ENCODE measurements around the gene KCNMB2.
A peak's percentile ranks its signal among the peaks of the same experiment; 100 is the strongest.
"Not testable (repeated sequence)": the region's sequence is repeated elsewhere in the genome, so short reads cannot be mapped to it uniquely, and the experiment has no call there.

The KCNMB2 gene

GRCh38 chr3:178703268-178703975, 167.2 kb downstream of the KCNMB2 start:
- peak; percentile 81 to 83 for DNase-seq (ENCODE audit: low read depth in 2 of 2)

- peak; percentile 61 to 62 for DNase-seq (ENCODE audit: low read depth in 2 of 2)
Observed at GRCh38 chr3:178705925-178706324, 169.7 kb downstream of the KCNMB2 start.

- DNase-seq (ENCODE audit: low read depth in 2 of 2): no peak
Observed at GRCh38 chr3:178706411-178706810, 170.2 kb downstream of the KCNMB2 start.

- no peak for DNase-seq (ENCODE audit: low read depth in 2 of 2)
Observed at GRCh38 chr3:178707311-178708031, 171.2 kb downstream of the KCNMB2 start.

GRCh38 chr3:178709051-178709450, 172.8 kb downstream of the KCNMB2 start:
- DNase-seq (ENCODE audit: low read depth in 2 of 2): no peak

GRCh38 chr3:178711753-178712152, 175.5 kb downstream of the KCNMB2 start:
- DNase-seq (ENCODE audit: low read depth in 2 of 2): no peak

- DNase-seq (ENCODE audit: low read depth in 2 of 2): no peak
Observed at GRCh38 chr3:178712247-178712646, 176.0 kb downstream of the KCNMB2 start.

GRCh38 chr3:178714925-178715832, 178.9 kb downstream of the KCNMB2 start:
- DNase-seq (ENCODE audit: low read depth in 2 of 2): peak in 1 of 2 experiments; percentile 13

GRCh38 chr3:178718995-178719635, 182.9 kb downstream of the KCNMB2 start:
- peak; percentile 18 to 24 for DNase-seq (ENCODE audit: low read depth in 2 of 2)

- DNase-seq (ENCODE audit: low read depth in 2 of 2): no peak
Observed at GRCh38 chr3:178732824-178733223, 196.6 kb downstream of the KCNMB2 start.

- no peak for DNase-seq (ENCODE audit: low read depth in 2 of 2)
Observed at GRCh38 chr3:178735032-178735674, 198.9 kb downstream of the KCNMB2 start.

- no peak for DNase-seq (ENCODE audit: low read depth in 2 of 2)
Observed at GRCh38 chr3:178736300-178736699, 200.1 kb downstream of the KCNMB2 start.

GRCh38 chr3:178739720-178740119, 203.5 kb downstream of the KCNMB2 start:
- DNase-seq (ENCODE audit: low read depth in 2 of 2): no peak

- no peak for DNase-seq (ENCODE audit: low read depth in 2 of 2)
Observed at GRCh38 chr3:178741020-178741419, 204.8 kb downstream of the KCNMB2 start.

- DNase-seq (ENCODE audit: low read depth in 2 of 2): no peak
Observed at GRCh38 chr3:178743297-178743696, 207.1 kb downstream of the KCNMB2 start.

- not testable (repeated sequence) for DNase-seq (ENCODE audit: low read depth in 2 of 2)
Observed at GRCh38 chr3:178745861-178746655, 209.8 kb downstream of the KCNMB2 start.

- no peak for DNase-seq (ENCODE audit: low read depth in 2 of 2)
Observed at GRCh38 chr3:178748874-178749273, 212.6 kb downstream of the KCNMB2 start.

- DNase-seq (ENCODE audit: low read depth in 2 of 2): no peak
Observed at GRCh38 chr3:178749471-178749870, 213.2 kb downstream of the KCNMB2 start.

GRCh38 chr3:178750639-178751300, 214.5 kb downstream of the KCNMB2 start:
- no peak for DNase-seq (ENCODE audit: low read depth in 2 of 2)

- no peak for DNase-seq (ENCODE audit: low read depth in 2 of 2)
Observed at GRCh38 chr3:178752843-178753242, 216.6 kb downstream of the KCNMB2 start.

Measured in fibroblast of skin of left quadriceps (primary cell).